GM21737 (cell line): ENCODE results near the gene NAA80.
A peak's percentile ranks its signal among the peaks of the same experiment; 100 is the strongest.
"Not testable (repeated sequence)": the region's sequence is repeated elsewhere in the genome, so short reads cannot be mapped to it uniquely, and the experiment has no call there.

ENCODE experiments used
- ATAC-seq: cut with Tn5 transposase; IDR thresholded peaks from one replicate; pipeline ENCODE4 v1.9.1; 2021; ENCODE audit warnings: mild to moderate bottlenecking, moderate library complexity; ENCODE audit not compliant: unreplicated experiment

The NAA80 gene

DNA sequence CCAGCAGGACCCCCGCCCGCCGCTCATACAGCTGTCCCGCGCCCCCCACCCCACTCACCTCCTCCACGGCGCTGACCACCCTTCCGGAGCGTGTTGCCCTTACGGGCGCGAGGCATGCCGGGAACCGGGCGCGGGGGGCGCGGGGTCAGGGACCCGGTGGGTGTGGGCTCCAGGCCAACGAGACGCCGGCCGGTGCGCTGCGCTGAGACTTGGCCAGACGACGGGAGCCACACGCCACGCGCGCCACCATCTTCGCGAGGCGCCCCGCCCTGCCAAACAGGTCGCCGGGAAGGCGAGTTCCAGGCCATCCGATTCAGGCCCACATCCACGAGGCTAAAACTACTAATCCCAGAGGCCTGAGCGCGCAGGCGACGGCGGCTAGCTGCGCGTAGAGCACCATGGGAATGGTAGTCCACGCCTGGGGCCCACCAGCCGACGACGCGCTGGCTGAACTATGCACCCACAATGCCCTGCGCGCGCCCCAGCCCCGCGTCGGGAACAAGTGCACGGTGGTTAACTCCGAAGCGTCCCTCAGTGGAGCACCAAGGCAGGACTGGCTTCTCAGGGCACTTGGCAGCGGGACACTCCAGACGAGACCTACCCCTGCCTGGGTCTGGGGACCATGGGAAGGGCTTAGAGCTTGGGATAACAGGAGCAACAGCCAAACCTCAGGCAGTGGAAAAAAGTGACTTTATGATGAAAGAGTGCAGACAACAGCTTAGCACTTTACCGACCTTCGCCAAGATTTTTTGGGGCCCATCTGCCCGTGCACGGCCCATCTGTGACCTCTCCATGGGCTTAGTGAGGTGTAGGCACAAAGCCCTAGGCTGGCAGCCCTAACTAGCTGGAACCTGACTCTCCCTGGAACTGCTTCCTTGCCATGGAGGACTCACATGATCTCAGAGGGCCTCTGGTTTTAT is 6.8 kb downstream of the NAA80 start, which contains the start of gene IFRD2:
Gene IFRD2, minus strand, starts transcription at position 271 of the 920 bp plus-strand sequence. Its CDS starts 155 bp downstream, at position 116.
- ATAC-seq = peak; percentile 91

DNA sequence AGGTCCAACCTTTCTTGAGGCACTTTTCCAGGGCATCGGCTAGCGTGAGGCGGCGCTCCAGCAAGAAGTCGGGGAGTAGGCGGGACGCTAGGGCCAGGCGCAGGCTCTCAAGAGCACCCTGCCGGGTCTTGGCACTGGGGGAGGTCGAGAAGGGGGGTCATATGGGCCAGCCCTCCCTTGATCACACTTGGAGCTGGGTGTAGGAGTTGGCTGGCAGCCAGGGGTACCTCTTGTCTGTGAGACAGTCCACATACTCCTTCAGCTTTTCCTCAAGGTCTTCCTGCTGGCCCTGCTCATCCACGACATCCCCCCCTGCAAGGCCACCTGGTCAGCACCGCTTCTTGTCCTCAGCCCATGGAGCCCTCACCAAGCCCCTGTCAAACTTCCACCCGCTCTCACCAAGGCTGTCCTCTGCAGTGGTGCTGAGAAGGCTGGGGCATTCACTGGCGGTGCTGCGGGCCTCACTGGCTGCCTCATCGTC is 9.0 kb downstream of the NAA80 start:
- ATAC-seq = no peak

DNA sequence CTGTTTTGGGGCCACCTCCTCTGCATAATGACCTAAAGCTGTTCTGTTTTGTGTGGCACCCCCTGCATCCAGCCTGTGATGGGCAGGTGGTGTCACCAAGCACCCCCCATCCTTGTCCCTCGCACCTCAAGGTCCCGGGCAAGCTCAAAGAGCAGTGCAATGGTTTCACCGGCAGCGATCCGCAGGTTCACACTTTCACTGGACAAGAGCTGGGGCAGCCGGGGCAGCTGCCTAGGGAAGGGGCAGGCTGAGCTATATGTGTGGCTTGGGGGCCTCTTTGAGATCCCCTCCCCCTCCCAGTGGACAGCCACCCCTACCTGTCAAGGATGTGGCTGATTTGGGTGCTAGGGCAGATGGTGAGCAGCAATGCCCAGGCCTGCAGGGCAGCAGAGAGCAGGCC is 10.1 kb downstream of the NAA80 start:
- ATAC-seq = no peak

DNA sequence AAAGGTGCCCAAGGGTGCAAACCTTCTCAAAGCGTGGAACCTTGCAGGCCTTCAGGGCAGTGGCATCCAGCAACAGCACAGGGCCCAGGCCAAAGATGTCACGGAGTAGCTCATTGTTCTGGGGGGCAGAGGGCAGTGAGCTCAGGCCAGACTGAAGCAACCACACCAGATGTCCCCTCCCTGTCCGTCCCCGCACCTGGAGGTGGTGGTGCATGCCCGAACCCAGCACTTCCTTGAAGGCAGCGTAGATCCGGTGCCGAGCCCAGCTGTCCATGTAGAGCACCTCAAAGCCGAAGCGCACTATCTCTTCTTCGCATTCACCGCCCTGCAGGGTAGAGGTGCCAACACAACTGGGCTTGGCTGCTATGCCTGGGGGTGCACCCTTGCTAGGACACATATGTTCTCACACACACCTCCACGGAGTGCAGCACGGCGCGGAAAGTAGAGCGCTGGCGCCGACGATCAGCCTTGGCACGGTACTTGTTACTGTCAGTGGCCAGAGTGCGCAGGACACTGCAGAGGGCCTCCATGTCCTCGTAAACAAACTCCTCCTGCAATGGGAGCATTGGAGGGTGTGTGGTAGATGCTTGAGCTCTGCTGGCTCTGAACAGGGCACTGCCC is 10.7 kb downstream of the NAA80 start:
- ATAC-seq = no peak

DNA sequence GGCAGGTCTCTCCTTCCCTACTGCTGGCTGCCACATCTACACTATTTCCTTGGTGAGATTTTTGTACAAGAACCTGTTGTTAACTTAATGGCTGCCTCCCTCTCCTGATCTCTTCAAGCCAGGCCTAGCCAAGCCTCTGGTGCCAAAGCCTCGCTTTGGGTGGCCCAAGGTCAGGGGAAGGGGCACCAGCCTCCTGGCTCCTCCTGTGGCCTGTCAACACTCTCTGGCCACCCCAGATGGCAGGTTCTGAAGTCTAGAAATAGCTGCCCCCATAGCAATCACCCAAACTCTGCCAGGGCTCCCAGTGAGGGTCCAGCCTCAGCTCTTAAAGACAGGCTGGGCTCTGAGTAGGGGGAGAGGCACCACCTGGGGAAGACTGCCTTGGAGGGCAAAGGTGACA is 11.9 kb downstream of the NAA80 start:
- no peak for ATAC-seq

DNA sequence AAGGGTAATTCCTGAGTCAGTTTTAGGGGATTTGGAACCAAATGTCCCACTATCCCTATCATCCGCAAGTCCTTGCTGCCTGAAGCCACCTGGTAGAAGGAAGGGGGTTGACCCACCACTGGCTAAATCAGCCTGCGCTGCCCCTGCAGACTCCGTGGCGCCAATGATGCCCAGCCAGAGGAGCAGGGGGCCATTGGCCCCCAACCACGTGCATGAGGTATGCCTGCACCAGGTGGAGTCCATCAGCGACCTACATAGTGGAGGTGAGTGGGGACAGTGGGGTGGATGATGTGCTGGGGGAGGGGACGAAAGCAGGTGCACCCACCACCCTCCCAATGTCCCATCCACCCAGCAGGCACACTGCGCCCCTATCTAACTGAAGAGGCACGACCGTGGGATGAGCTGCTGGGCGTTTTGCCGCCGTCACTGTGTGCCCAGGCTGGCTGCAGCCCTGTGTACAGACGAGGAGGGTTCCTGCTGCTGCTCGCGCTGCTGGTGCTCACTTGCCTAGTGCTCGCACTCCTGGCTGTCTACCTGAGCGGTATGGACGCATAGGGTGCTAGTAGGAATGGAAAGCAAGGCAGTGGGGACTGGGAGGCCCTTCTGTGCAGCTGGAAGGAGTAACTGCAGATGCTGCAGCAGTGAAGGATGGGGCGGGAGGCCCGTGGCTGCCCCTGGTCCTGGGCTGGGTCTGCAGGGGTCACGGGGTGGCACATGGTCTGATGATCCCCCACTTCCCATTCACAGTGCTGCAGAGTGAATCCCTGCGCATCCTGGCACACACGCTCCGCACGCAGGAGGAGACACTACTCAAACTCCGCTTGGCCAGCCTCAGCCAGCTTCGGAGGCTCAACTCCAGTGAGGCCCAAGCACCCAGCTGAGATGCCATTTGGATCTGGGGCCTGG is 12.6 kb downstream of the NAA80 start:
- ATAC-seq = no peak

DNA sequence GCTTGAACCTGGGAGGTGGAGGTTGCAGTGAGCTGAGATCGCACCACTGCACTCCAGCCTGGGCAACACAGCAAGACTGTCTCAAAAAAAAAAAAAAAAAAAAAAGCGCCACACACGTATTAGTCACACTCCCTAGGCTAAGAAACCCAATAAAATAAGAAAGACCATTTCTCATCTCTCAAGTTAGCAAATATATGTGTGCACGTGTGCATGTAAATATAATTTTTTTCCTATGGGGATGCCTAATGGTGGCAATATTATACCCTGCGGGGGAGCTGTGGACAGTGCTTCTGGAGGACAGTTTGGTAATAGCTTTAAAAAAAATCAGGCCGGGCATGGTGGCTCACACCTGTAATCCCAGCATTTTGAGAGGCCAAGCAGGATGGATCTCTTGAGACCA is 15.1 kb downstream of the NAA80 start:
- ATAC-seq = not testable (repeated sequence)

DNA sequence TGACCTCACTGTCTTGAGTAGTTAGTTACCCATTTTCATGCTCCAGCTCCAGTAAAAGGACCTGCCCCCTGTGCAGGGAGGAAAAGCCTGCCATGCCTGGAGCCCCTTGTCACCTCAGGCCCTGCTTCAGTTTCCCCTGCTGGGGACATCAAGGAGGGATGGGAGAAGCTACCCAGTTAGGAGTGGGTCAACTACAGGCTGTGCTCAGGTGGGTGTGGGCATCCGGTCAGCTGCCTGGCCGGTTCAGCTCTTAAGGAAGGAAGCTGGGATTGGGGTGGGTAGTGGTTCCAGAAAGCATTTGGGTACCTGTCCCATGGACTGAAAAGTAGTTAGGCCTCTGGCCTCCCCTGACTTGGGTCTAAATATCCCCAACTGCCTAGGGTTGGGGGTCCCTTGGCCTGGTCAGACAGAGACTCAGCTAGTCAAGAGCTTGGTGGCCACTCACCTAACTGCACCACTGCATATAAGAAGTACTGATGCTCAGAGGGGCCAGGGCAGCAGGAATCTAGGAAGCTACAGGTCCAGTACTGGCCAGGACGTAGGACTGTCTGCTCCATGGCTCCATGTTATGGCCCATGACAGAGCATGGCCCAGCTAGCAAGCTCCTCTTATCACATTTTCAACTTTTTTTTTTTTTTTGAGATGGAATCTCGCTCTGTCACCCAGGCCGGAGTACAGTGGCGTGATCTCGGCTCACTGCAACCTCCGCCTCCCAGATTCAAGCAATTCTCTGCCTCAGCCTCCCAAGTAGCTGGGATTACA is 19.8 kb downstream of the NAA80 start:
- ATAC-seq = no peak

DNA sequence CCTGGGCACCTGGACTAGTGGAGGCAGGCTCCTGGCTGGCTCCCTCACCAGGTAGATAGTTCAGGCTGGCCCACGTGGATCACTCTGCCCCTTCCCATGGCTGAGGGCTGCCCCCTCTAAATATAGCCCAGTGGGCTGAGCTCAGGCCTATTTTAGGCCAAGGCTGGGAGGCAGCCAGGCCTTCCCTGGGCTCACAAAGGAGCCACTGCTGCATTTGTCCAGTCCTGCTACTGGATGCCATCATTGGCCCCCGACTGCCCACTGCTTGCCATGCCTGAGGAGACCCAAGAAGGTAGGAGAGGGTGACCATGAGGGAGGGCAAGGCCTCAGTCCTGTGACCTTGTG is 20.4 kb downstream of the NAA80 start, which contains the start of gene LSMEM2:
Gene LSMEM2, plus strand, starts transcription at position 208 of the 345 bp plus-strand sequence. Its CDS starts 27 bp downstream, at position 235.
- no peak for ATAC-seq

DNA sequence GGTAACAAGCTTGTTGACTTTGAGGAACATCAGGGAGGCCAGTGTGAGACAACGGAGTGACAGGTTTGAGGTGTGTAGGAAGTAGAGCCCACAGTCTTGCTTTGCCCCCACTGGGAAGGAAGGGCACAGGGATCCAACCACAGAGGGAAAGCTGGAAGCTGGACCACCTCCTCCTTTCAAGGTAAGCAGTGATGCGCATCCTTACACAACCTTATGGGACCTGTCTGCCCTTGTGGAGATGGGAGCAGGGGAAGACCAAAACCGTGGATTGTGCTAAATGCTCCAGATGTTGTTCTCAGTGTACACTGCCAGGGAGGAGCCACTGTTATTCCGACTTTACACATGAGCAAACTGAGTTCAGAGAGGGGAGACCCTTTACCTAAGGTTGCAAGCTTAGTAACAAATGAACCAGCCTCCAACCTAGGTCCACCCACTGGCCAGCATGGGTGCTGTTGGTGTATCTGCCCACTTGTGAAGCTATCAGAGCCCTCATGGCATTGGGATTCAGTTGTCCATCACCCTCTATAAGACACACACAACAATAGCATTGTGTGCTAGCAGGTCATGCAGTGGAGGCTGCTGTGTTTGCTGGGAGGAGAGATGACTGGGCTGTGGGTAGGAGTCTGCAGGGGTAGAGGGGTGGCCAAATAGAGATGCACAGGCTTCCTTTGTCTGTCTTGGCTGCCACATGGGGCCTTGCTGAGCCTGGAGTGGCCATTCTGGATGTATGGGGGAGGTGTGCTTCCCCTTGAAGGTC is 20.9 kb downstream of the NAA80 start:
- ATAC-seq = no peak

DNA sequence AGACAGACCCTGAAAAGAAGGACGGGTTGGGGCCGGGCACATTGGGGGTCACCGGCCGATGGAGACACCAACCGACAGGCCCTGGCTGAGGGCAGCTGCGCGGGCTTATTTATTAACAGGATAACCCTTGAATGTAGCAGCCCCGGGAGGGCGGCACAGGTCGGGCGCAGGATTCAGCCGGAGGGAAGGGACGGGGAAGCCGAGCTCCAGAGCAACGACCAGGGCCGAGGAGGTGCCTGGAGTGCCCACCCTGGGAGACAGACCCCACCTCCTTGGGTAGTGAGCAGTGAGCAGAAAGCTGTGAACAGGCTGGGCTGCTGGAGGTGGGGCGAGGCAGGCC is 22.5 kb downstream of the NAA80 start:
- ATAC-seq = no peak

DNA sequence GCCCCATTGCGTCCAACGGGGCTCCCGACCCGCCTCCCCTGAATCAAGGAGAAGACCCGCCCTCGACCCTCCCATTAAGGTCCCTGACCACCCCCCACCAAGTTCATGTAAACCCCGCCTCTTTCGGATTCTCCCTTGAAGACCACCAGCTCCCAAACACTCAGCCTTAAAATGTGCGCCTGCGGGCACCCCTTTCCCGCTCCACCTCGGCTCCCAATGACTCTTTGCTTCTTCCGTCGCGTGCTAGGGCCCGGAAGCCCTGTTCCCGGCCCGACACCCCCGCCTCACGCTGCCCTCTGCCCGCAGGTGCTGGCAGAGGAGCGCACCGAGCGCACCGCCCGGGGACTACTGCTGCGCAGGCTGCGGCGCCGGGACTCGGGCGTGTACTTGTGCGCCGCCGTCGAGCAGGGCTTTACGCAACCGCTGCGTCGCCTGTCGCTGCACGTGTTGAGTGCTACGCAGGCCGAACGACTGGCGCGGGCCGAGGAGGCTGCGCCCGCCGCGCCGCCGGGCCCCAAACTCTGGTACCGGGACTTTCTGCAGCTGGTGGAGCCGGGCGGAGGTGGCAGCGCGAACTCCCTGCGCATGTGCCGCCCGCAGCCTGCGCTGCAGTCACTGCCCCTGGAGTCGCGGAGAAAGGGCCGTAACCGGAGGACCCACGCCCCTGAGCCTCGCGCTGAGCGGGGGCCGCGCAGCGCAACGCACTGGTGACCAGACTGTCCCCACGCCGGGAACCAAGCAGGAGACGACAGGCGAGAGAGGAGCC is 23.0 kb downstream of the NAA80 start:
- ATAC-seq = no peak

DNA sequence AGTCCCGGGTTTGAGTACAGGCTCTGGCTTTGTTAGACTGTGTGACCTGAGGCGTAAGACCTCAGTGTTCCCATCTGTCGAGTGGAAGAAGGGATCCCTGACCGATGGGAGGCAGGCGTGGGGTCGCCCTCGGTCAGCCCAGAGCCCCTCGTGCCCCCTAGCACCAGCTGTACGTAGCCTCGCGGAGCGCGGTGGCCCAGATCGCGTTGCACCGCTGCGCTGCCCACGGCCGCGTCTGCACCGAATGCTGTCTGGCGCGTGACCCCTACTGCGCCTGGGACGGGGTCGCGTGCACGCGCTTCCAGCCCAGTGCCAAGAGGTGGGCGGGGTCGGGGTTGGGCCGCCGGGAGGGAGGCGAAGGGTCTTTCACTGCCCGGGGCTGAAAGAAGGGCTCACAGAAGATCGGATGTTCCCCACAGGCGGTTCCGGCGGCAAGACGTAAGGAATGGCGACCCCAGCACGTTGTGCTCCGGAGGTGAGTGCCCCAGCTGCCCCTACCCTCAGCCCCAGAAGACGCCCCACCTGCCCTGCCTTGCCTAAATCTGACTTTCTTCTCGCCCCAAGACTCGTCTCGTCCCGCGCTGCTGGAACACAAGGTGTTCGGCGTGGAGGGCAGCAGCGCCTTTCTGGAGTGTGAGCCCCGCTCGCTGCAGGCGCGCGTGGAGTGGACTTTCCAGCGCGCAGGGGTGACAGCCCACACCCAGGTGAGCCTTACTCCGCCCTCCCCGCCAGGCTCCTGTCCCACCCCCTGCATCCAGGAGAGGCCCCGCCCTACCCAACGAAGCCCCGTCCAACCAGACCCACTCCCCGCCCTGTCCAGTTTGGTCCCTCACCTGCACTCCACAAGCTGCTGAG is 23.8 kb downstream of the NAA80 start:
- no peak for ATAC-seq

DNA sequence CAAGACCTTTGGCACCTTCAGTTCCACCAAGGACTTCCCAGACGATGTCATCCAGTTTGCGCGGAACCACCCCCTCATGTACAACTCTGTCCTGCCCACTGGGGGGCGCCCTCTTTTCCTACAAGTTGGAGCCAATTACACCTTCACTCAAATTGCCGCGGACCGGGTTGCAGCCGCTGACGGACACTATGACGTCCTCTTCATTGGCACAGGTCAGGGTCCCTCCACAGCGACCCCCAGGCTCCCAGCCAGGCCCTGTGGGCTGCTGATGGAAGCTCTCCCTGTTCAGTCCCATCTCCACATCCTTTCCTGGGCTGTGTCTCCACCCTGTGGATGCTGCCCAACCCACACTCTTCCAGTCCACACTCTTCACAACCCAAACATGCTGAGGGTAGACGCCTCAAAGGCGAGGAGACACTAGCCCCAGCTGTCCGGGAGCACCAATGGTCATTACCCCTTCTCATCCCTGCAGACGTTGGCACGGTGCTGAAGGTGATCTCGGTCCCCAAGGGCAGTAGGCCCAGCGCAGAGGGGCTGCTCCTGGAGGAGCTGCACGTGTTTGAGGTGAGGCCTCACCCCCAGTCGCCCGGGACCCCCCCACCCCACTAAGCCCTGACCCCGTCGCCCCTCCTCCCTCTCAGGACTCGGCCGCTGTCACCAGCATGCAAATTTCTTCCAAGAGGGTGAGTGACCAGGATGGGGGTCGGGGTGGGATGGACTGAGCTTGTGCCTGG is 24.7 kb downstream of the NAA80 start:
- ATAC-seq = no peak

DNA sequence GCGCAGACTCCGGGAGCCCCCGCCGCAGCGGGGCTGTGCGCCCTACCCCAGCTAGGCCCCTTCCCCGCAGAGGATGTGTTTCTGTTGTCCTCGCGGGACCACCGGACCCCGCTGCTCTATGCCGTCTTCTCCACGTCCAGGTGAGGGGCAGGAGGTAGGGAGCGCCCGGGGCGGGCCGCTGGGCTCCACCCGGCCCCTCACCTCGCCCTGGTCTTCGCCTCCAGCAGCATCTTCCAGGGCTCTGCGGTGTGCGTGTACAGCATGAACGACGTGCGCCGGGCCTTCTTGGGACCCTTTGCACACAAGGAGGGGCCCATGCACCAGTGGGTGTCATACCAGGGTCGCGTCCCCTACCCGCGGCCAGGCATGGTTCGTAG is 25.5 kb downstream of the NAA80 start:
- no peak for ATAC-seq

DNA sequence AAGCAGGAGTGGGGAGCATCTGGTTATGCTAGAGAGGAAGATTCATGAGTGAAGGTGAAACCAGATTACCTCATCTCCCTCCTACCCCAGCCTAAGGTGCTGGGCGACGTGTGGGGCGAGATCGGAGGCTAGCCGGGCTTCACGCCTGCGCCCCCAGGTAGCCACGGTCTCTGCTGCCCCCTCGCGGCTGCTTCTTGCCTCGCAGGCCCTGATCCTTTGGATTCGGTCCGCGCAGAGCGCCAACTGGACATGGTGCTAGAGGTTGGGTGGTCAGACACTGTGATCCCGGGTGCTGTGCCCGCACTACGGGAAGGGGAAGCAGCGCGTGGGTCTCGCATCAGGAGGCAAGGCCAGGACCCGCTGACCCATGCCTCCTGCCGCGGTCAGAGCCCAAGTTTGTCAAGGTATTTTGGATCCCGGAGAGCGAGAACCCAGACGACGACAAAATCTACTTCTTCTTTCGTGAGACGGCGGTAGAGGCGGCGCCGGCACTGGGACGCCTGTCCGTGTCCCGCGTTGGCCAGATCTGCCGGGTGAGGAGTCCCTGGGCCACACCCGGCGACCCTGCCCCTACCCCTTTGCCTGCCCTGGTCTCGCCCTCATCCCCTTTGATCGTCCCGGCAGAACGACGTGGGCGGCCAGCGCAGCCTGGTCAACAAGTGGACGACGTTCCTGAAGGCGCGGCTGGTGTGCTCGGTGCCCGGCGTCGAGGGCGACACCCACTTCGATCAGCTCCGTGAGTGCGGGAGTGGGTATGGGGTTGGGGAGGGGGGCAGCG is 26.1 kb downstream of the NAA80 start:
- peak; percentile 87 for ATAC-seq

DNA sequence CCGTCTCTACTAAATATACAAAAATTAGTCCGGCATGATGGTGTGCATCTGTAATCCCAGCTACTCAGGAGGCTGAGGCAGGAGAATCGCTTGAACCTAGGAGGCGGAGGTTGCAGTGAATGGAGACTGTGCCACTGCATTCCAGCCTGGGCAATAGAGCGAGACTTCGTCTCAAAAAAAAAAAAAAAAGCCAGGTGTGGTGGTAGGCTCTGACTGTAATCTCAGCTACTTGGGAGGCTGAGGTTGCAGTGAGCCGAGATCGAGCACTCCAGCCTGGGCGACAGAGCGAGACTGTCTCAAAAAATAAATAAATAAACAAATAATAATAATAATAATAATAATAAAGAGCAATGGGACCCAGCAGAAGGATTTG is 26.7 kb downstream of the NAA80 start:
- not testable (repeated sequence) for ATAC-seq
